HG02852 (cell line): Measurements from ENCODE around the gene MZT2B.
"Not testable (repeated sequence)": the region's sequence is repeated elsewhere in the genome, so short reads cannot be mapped to it uniquely, and the experiment has no call there.

Experiments
- ATAC-seq: cut with Tn5 transposase; IDR thresholded peaks from one replicate; pipeline ENCODE4 v1.9.1; 2021; ENCODE audit warnings: mild to moderate bottlenecking, moderate library complexity; ENCODE audit not compliant: unreplicated experiment

The MZT2B gene

DNA sequence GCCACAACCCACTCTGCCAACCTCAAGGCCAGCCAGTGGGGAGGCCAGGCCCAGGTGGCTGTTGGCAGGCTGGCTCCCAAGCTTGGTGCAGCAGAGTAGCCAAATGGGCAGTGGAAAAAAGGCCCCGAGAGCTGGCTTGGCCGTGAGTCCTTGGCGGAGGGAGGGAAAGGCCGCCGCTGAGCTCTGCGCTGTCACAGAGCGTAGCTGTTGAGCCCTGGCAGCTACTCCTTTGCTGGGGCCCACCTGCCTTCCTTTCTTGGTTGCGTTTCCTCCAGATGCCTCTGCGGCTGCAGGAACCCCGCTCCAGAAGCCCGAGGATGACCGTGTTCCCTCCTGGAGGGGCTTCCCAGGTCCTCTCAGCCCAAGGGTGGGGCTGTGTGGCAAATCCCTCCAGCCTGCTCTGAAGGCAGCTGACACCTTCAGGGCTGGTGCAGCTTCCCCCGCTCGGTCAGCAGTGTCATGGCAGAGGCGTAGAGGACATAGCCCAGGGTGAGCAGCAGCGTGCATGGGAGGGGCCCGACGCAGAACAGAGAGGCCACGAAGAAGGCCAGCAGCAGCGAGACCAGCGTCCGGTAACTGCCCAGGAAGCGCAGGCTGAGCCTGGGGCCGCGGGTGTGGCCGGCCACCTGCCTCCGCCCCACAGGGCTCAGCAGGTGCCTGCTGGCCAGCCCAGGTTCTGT is 29.8 kb upstream of the MZT2B start:
- ATAC-seq, result not testable (repeated sequence)

DNA sequence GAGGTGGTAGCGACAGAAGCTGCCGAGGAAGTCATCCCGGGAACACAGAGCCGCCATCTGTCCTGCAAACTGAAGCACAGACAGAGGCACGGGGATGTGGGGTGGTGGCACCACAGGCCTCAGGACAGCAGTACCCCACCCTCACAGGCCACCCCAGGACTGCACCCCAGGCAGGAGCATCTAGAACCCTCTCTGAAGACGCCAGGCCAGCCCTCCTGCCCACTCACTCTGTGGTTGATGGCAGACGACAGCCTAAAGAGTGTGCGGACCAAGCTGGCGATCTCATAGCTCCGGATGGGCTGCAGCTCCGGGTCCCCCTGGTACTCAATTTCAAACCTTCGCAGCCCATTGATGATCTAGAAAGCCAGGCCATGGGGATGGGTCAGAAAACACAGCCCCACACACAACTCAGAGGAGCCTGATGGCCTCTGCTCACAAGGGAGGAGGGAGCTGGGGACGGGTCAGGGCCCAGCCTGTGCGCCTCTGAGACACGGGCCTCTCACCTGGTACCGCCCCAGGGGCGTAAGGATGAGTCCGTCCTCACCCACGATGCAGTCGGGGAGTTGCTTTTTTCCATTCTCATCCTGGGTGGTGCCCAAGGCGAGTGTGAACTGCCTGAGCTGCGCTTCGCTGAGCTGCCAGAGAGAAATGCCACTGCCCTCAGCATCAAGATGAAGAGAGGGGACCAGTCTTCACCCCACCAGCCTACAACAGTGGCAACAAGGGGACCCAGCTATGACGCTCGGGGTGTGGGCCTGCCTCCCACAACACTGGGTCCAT is 29.1 kb upstream of the MZT2B start:
- no peak for ATAC-seq

DNA sequence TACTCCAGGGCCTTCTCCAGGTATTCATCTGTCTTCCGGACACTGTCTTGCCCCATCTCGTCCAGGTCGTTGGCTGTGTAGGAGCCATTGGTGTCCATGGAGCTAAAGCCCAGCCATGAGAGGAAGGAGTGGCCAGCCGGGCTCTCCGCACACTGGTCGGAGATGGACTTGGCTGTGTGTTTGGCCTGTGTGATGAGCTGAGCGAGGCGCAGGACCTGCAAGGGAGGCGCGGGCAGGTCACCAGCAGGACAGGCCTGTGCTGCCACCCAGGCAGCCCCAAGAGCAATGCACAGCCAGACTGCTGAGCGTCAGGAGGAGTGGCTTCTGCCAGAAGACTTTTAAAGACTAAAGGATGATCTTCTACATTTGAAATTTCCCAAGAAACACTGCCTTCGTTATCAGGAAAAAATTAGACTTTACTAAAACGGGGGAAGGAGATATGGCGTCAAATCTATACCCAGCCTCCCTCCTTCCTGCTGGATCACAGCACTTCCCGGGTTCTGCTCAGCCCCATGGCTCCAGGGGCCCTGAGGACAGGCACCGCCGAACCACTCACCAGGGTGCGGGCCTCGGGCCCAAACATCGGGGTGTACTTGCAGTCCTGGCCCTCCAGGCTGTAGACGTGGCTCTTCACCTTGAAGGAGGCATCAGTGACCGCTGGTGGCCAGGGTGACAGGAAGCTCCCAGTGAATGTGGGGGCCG is 28.2 kb upstream of the MZT2B start:
- ATAC-seq, result not testable (repeated sequence)

DNA sequence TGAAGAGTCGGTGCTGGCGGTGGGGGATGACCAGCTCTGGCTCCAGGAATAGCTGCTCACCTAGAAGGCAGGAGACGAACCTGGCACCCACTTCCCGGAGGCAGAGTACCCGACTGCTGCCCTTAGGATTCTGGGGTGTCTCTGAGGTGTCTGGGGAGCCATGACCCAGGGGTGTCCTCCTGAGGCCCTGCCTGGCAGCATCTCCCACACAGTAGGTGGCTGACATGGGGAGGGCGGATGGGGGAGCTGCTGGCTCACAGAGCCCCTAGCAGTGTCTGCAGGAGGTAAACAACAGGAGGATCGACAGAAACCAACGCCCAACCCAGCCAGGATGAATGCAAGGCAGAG is 27.7 kb upstream of the MZT2B start:
- not testable (repeated sequence) for ATAC-seq

DNA sequence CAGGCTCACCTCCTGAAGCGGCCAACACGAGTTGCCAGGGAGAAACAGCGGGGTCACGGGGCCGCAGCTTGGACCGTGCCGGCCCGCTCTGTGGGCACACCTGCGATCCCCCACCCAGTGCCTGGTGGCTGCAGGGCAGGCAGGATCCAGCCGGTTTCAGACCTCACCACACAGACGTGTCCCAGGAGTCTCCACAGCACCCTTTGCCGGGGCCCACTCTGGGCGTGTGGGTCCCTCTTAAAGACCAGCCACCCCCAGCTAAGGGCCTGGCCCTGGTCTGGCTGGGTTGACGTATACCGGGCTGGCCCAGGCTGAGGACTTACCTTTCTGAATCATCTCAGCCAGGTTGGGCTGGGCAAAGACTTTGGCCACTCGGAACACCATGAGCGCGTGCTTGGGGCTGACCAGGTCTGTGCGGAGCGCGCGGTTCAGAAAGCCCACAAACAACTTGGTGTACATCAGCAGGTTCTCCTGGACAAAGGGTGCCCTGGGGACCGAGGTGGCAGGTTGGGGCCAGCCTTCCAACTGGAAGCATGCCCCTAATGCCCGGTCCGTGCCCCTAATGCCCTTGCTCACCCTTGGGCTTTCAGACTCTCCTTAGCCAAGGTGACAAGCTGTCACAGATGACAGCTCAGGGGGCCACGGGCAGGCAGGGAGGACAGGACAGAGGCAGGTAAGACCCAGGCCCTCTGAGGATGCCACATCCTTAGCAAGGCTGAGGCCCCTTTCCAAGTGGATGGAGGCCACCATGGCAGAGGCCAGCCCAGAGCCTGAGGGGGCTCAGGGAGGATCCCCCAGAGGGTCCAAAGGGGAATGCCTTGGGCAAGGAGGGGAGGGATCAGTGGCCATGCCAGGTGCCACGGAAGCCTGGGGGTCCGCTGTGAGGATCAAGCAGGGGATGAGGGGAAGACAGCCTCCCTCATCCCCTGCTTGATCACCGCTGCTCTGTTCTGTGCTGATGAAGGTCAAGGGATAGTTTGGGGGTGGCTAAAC is 27.0 kb upstream of the MZT2B start:
- no peak for ATAC-seq

DNA sequence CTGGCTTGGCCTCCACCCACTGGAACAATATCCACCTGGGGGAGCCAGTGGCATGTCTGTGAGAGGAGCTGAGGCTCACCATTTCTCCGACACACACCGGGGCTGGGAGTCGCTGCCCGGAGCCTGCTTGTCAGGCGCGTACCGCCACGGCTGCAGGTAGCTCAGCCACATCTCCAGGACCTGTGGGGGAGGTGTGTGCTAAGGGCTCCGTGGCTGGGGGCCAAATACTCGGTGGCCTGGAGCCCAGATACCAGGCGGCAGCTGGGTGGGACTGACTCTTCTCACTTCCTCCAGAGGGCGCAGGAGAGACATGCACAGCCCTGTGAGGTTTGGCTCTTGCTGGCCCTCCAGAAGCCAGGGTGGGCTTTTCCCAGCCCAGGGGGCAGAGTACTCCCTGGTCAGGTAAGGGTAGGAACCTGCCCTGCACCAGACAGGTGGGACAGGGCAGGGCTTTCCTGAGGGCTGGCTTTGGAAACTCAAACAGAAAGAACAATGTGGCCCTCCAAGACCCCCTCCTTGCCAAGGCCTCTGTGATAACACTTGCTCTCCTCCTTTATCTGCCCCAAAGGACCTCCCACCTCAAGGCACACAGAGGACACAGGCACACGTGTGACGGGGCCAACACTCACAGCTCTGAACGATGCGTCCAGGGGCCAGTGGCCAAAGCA is 26.0 kb upstream of the MZT2B start:
- not testable (repeated sequence) for ATAC-seq

DNA sequence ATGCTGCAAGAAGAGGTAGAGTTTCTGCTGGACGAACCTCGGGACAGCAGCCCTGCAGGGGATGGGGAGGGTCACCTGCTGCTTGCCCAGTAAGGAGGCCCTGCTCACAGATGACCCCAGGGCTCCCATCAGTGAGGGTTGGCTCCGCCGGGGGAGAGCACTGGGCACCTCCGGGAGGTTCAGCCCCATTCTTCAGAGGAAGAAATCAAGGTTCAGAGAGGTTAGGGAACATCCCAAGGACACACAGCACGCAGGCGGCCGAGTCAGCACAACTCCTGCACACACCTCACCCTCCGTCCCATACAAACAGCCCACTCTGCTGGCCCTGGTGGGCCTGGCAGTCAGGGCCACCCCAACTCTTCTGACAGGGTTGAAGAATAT is 25.4 kb upstream of the MZT2B start:
- ATAC-seq, result no peak

DNA sequence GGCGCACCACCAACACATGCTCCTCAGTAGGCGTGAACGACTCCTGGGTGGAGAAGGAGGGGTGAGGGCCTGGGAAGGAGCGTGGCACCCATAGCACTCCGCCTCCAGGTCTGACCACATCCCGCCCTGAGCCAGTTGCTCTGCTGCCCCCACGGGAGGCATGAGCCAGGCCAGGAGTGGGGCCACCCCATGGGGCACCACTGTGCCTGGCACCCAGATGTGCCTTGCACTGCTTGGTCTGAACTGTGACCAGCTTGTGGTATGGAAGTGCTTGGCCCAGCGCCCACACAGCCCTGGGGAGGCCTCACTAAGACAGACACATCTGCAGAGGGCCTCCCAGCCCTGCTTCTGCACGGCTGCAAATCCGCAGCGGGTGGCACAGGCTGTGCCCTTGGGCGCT is 24.7 kb upstream of the MZT2B start:
- peak; percentile 14 for ATAC-seq

DNA sequence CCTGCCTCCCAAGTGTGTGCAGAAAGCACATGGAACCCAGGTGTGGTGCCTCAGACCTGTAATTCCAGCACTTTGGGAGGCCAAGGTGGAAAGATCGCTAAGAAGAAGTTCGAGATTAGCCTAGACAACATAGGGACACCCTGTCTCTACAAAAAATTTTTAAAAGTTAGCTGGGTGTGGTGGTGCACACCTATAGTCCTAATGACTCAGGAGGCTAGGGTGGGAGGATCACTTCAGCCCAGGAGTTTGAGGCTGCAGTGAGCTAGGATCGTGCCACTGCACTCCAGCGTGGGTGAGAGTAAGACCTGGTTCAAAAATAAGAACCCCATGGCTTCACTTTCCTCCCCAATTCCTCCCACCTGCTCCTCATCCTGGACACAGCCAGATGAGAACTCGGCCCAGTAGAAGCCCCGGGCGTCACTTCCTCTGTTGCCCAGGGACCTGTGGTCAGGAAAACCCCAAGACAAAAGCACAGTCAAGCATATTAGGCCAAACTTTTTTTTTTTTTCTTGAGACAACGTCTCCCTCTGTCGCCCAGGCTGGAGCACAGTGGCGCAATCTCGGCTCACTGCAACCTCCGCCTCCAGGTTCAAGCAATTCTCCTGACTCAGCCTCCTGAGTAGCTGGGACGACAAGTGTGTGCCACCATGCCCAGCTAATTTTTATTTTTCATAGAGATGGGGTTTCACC is 24.1 kb upstream of the MZT2B start:
- peak; percentile 89 for ATAC-seq

DNA sequence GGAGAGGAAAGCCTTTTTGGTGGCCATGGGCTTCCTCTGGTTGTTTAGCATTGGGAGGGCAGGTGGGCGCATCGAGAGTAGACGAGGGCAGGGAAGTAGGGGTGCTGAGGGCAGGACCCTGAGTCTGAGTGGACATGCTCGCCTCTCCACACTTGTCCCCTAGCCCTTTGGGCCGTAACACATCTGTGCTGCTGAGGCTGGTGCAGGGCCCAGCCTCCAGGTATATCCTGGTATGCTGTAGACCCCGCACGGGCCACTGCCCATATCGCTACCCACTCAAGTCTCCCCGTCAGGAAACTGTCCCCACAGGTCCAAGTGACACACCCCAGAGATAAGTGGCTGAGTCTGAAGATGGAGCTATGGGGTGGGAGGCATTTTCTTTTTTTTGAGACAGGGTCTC is 23.4 kb upstream of the MZT2B start:
- ATAC-seq, result no peak

DNA sequence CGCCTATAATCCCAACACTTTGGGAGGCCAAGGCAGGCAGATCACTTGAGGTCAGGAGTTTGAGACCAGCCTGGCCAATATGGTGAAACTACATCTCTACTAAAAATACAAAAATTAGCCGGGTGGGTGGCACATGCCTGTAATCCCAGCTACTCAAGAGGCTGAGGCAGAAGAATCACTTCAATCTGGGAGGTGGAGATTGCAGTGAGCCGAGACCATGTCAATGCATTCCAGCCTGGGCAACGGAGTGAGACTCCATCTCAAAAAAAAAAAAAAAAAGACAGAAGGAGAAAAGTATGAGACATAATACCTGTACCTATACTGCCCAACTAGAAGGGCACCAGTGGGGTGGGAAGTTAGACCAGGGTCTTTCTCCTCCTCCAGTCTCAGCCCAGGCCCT is 22.7 kb upstream of the MZT2B start:
- not testable (repeated sequence) for ATAC-seq

DNA sequence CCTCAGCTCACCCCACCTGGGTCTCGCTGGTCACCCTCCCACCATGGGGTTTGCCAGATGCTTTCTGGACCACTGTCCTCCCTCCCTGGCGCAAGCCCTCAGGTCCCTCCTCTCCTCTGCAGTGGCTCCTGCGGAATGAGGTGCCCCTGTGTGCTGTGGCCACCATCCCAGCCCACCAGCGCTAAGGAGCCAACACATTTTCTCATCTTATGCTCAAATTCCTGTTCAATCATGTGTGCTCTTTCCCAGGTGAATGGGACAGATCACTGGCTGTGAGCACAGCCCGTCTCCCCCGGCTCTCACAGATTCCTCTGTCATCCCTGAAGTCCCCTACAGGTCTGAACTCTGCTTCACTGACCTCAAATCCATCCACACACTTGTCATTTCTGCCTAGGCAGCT is 21.9 kb upstream of the MZT2B start:
- no peak for ATAC-seq

DNA sequence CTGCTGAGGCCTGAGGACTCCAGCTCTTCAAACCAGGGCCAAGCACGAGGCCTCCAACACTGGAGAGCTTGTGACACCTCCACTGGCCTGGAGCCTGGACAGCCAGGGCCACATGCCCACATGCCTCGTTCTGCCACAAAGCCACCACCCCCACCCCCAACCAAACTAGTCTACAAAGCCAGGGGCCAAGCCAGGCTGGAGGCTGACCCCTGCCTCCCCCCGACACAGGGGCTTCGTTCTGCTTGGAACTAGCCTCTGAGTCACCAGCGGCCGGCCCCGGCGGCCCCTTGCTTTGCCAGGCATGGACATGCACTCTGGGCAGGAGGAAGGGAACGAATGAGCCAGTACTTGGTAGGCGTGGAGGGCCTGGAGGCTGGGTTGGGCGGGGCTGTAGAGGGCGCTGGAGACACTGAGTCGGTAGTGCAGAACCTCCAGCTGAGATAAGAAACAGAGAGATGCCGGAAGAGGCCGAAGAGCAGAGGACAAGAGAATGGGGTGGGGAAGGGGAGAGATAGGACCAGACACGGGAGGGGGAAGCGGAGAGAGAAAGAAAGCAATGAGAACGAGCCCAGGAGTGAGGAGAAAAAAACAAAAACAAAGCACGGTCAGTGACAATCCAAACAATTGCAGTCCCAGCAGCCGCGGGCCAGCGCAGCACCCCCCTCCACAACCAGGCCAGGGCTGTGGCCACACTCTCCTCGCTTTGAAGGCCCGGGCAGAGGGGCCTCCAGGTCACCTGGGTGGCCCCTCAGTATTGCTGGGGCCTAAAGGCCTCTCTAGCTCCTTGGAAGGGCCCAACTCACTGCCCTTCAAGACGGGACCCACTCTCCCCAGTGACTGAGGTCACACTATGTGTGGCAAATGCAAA is 21.0 kb upstream of the MZT2B start:
- not testable (repeated sequence) for ATAC-seq

DNA sequence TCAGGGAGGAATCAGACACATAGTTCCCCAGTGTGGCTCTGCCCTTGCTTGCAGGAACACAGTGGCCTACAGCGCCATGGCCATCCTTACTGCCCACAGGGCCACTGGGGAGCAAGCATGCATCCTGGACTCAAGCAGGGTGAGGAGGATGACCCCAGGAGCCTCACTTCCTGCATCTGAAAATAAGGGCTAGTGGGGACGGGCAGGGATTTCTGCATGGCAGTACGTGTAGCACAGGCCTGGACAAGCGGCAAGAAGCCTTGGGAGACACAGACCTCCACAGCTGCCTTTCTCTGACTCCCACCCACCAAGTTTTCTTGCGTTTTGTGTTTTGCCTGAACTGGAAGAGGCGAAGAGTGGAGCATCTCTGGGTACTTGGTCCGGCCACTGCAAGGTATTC is 19.6 kb upstream of the MZT2B start:
- ATAC-seq, result not testable (repeated sequence)

DNA sequence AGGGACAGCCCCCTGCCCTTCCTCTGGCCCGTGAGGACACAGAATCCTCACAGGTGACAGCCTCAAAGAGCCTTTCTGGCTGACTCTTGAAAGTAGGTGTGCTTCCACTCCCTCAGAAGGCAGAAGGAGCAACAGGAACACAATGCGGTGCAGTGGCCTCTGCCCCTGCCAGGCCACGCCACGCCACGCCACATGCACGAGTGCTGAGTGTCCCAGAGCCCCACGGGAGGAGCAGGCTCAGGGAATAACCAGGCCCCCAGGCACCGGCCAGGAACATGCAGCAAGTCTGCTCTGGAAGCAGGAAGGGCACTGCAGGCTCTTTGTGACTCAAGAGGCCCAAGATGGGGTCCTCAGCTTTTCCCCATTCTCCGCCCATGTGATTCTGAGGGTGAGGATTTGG is 19.1 kb upstream of the MZT2B start:
- no peak for ATAC-seq

DNA sequence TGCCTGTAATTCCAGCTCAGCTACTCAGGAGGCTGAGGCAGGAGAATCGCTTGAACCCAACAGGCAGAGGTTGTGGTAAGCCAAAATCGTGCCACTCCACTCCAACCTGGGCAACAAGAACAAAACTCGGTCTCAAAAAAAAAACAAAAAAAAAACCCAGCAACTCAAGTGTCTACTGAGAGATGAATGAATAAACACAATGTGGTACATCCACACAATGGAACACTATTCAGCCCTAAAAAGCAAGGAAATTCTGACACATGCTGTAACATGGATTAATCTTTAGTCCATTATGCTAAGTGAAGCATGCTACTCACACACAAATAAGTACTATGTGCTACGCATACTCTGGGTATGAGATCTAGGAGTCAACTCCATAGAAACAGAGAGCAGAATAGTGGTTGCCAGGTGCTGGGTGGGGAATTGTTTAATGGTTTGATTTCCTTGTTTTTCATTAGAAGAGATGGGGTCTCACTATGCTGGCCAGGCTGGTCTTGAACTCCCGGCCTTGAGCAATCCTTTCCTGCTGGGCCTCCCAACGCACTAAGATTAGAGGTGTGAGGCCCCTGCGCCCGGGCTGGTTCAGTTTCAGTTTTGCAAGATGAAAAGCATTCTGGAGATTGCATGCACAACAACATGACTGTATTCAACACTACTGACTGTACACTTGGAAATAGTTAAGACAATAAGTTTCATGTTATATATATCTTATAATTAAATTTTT is 16.6 kb upstream of the MZT2B start:
- ATAC-seq, result no peak

DNA sequence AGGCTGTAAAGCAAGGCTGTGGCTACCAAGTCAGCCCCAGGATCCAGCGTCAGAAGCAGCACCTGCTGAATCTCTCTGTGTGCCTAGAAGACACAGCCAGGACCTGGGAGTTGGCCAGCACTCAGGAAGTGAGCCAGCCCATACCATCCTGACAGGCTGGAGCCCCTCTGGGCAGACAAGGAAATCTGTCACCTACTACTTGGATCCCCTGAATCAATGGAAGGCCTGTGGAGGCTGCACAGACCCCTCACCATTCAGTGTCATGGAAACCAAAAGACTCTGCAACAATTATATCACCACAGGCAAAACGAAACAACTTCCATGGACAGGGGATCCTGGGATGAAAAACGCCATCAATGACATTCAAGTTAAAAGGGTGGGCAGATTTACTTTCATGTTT is 15.5 kb upstream of the MZT2B start:
- ATAC-seq, result not testable (repeated sequence)

DNA sequence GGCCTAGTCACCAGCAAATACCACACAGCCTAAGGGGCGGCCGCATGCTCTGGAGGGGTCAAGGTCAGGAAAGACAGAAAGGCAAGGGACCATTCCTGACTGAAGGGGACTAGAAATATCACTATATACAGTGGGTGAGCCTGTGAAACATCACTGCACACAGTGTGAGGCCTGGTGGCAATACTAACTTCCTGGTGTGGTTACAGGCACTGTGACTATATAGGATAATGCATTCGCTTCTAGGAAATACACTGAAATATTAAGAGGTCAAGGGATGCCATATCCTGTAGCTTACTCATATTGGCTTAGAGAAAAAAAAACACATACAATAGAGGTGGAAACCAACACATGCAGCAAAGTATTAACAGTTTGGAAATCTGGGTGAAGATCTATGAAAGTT is 12.9 kb upstream of the MZT2B start:
- ATAC-seq, result not testable (repeated sequence)
